PFSK-1 (cell line): Measurements from ENCODE around the gene MNX1.

ENCODE experiments used
- POLR2AphosphoS5 ChIP-seq: IDR thresholded peaks from 2 replicates; pipeline ENCODE4 v1.6.1; 2012; ENCODE audit warnings: low read depth, mild to moderate bottlenecking, control low read depth, low read length, moderate library complexity
- REST ChIP-seq, 2 experiments: IDR thresholded peaks; 2 replicates each; pipeline versions ENCODE4 v1.6.1 to v1.8.0; 2011 to 2012; ENCODE audit warnings: low read depth in 2 of 2, low read length in 2 of 2, control low read depth in 1 of 2, inconsistent platforms in 1 of 2, mild to moderate bottlenecking in 1 of 2, moderate library complexity in 1 of 2; ENCODE audit not compliant: insufficient read depth in 1 of 2
- SIN3A ChIP-seq: IDR thresholded peaks from 2 replicates; pipeline ENCODE4 v1.6.1; 2012; ENCODE audit warnings: mild to moderate bottlenecking, low read length, moderate library complexity, borderline replicate concordance; ENCODE audit not compliant: insufficient read depth
- TAF1 ChIP-seq: IDR thresholded peaks from 2 replicates; pipeline ENCODE4 v1.6.1; 2012; ENCODE audit warnings: low read length, control low read depth, borderline replicate concordance; ENCODE audit not compliant: insufficient read depth

- TF ChIP-seq REST (IDR thresholded peaks at IDR 0.05; ENCODE audit: insufficient read depth in 1 of 2, low read depth in 2 of 2, low read length in 2 of 2) (no peak), POLR2AphosphoS5 (no peak), SIN3A (no peak), TAF1 (no peak)
Observed at GRCh38 chr7:156979007-156979606, 31.4 kb downstream of the MNX1 start.
